ENCODE results near the gene ACSF2.

GRCh38 chr17:50428831-50429424, 2.9 kb downstream of the ACSF2 start:
- TF ChIP-seq CTCF (conservative IDR thresholded peaks at IDR 0.05 in 1 of 2, IDR thresholded peaks at IDR 0.05 in 1 of 2; ENCODE audit: extremely low read depth in 1 of 2, insufficient read depth in 1 of 2, low read depth in 1 of 2, low read length in 2 of 2) (no peak), EZH2 (IDR thresholded peaks at IDR 0.05; ENCODE audit: borderline replicate concordance, low read length) (no peak)
